IPS-18a (cell line): ENCODE data around the gene UVSSA.

Experiments
- H3K27ac ChIP-seq: one replicate; pipeline ENCODE4 v1.5.1; 2013; ENCODE audit warnings: low read length
- H3K27me3 ChIP-seq: one replicate; pipeline ENCODE4 v1.6.1; 2013; ENCODE audit warnings: mild to moderate bottlenecking, low read length; ENCODE audit not compliant: control insufficient read depth, insufficient read depth
- H3K36me3 ChIP-seq: one replicate; pipeline ENCODE4 v1.6.1; 2013; ENCODE audit warnings: low read depth, low read length; ENCODE audit not compliant: control insufficient read depth
- H3K4me1 ChIP-seq: one replicate; pipeline ENCODE4 v1.6.1; 2013; ENCODE audit warnings: low read depth, low read length; ENCODE audit not compliant: control insufficient read depth
- H3K4me3 ChIP-seq: one replicate; pipeline ENCODE4 v1.5.1; 2013; ENCODE audit warnings: low read length
- H3K9ac ChIP-seq: one replicate; pipeline ENCODE4 v1.6.1; 2013; ENCODE audit warnings: mild to moderate bottlenecking, low read length, moderate library complexity
- H3K9me3 ChIP-seq: one replicate; pipeline ENCODE4 v1.6.1; 2013; ENCODE audit warnings: low read depth, low read length; ENCODE audit not compliant: control insufficient read depth

UVSSA gene

DNA sequence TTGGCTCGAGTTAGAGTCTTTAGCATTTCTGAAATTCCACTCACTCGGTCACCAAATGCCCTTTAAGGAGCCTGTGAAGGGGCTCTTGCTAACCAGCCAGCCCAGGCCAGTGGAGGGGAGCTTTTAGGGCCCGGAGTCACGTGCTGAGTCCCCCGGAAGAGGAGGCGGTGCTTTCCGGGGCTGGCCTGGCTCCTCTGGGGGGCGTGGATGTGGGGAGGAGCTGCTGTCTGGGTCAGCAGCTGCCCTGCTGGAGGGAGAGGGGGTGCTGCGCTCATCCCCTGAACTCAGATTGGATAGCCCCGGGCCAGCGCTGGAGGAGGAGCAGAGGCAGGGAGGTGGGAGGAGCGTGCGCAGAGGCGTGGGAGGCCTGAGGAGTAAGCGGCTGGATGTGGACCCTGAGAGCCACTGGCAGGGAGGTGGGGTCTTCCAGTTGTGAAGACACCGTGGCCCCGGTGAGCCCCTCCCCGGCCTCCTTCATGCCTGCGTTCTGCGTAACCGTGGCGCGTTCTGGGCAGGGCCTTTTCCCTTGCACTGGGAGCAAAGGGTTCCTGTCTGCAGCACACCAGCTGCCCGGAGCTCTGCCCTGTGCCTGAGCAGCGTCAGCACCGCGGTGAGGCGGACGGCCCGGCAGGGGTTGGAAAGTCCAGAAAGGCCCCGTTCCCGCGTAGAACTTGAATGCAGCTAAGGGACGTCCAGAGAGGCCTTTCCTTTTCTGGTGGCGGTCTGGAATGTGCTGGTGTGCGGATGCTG lies 37.6 kb upstream of the UVSSA start:
- Histone ChIP-seq H3K27ac (peak overlapping the region; percentile 55), H3K4me3 (peak overlapping the region; percentile 47), H3K36me3 (peaks cover 16% of the 10 kb centered on the region), H3K27me3 (no peaks in the 10 kb centered on the region), H3K9me3 (no peaks in the 10 kb centered on the region), H3K4me1 (peaks cover 5% of the 10 kb centered on the region), H3K9ac (peak overlapping the region; percentile 4)

DNA sequence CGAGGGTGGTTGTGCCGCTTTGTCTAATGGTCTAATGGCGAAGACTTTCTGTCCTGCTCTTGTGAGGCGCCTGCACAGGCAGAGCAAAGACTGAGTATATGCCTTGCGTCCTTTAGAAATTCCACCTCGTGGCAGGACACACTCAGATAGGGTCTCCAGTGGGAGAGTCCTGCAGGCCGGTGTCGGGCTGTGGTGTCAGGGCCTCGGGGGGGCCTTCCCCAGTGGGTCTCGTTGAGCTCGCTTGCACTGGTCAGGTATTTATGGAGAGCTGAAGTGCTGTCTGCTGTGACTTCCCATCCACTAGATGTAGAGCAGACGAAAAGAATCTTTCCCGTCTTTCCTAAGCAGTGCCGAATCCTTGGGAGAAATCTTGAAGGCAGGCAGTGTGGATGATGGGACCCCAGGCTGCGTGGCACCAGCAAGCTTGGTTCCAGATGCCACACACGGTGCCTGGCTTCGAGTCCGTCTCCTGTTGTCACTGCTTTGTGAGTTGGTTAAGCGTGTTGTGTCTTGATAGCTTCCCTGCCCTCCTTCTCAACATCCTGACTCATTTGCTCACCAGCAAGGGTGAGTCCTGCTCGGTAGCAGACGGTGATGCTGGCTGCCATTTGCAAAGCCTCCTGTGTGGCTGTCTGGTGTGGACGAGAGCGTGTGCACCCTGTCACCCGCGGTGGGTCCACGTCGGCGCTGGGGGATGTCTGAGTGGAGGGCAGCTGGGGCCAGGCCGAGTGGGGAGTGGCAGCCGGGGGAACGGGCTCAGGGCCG lies 36.8 kb upstream of the UVSSA start:
- Histone ChIP-seq H3K27me3 (no peaks in the 10 kb centered on the region), H3K4me1 (peaks cover 5% of the 10 kb centered on the region), H3K9ac (no peak overlapping the region), H3K36me3 (peaks cover 23% of the 10 kb centered on the region), H3K27ac (no peak overlapping the region), H3K9me3 (no peaks in the 10 kb centered on the region), H3K4me3 (peak overlapping the region; percentile 47)

DNA sequence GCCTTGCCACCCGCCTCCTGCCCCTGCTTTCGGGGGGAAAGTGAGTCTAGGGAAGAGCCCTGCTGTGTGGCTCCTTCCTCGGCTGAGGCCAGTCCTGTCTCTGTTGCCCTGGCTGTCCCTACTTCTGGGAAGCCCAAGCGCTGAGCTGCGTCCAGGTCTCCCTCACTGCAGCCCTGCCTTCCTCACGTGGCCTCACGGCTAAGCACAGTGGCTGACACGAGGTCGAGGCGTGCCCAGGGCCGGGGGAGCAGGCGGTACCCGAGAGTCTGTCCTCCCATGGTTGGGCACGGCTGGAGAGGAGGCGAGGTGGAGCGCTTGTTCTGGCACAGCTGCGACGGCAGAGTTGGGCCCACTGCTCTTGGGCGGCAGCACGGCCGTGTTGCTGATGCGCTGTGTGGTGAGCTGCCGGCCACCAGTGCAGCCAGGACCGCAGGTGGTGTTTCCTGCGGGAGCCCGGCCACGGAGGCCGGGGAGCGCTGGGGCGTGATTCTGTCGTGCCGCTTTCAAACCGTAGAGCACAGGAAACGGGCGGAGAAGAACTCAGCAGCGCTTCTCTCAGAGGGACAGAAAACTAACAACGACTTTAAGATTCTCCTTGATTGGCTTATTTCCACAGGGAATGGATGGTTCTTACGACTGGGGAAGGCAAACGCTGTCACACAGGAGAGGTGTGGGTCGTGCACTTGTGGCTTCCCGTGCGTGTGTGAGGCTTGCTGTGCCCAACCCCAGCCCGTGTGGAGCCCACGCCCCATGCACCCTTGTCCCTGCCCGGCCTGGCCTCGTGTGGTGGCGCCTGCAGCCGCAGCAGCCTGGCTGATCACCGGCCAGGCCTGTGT lies 36.0 kb upstream of the UVSSA start:
- Histone ChIP-seq H3K4me3 (no peak overlapping the region), H3K9ac (no peak overlapping the region), H3K27me3 (no peaks in the 10 kb centered on the region), H3K36me3 (peaks cover 25% of the 10 kb centered on the region), H3K4me1 (peaks cover 5% of the 10 kb centered on the region), H3K27ac (no peak overlapping the region), H3K9me3 (no peaks in the 10 kb centered on the region)

DNA sequence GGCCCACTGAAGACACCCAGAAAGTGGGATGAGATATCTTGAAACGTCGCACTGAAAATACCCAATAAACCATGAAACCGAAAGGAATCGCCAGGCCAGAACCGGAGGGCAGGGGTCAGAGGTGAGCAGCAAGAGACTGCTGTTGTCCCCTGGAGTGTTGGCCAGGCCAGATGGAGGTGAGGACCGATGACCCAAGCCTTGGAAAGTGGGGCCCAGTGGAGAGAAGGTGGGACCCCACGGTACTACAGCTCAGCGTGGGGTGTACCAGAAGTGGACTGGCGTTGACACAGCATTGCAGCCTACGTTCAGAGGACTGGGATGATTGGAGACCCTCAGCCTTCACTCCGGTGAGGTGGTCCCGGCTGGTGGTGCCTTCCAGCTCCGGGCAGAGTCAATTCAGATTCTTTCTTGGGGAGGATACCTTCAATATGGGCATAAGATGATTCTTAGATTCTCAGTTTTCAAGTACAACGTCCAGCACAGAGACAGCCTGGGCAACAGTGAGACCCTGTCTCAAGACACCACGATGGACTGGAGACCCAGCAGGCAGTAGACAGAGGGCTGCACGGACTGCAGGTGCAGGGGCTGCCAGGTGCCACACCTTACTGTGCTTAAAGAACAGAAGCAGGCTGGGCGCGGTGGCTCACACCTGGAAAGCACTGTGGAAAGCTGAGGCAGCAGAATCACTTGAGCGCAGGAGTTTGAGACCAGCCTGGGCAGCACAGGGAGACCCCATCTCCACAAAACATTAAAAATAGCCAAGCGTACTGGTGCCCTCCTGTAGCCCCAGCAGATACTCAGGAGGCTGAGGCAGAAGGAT lies 34.0 kb upstream of the UVSSA start:
- peaks cover 32% of the 10 kb centered on the region for H3K36me3 ChIP-seq
- H3K9ac ChIP-seq = no peak overlapping the region
- H3K27me3 ChIP-seq = no peaks in the 10 kb centered on the region
- no peak overlapping the region for H3K4me3 ChIP-seq
- peaks cover 5% of the 10 kb centered on the region for H3K4me1 ChIP-seq
- no peak overlapping the region for H3K27ac ChIP-seq
- no peaks in the 10 kb centered on the region for H3K9me3 ChIP-seq

DNA sequence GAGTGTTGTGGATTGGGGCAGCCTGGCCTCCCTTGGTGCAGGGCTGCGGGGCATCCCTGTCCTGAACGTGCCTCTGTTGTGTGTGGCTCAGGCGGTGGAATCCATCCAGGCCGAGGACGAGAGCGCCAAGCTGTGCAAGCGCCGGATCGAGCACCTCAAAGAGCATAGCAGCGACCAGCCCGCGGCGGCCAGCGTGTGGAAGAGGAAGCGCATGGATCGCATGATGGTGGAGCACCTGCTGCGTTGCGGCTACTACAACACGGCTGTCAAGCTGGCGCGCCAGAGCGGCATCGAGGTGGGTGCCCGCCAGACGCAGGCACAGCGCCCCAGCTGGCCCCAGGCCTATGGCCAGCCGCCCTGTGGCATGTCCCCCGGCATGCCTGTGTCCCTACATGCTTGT lies 31.7 kb upstream of the UVSSA start:
- Histone ChIP-seq H3K36me3 (peaks cover 38% of the 10 kb centered on the region), H3K9me3 (no peaks in the 10 kb centered on the region), H3K27ac (no peak overlapping the region), H3K9ac (no peak overlapping the region), H3K4me3 (no peak overlapping the region), H3K4me1 (no peaks in the 10 kb centered on the region), H3K27me3 (no peaks in the 10 kb centered on the region)

DNA sequence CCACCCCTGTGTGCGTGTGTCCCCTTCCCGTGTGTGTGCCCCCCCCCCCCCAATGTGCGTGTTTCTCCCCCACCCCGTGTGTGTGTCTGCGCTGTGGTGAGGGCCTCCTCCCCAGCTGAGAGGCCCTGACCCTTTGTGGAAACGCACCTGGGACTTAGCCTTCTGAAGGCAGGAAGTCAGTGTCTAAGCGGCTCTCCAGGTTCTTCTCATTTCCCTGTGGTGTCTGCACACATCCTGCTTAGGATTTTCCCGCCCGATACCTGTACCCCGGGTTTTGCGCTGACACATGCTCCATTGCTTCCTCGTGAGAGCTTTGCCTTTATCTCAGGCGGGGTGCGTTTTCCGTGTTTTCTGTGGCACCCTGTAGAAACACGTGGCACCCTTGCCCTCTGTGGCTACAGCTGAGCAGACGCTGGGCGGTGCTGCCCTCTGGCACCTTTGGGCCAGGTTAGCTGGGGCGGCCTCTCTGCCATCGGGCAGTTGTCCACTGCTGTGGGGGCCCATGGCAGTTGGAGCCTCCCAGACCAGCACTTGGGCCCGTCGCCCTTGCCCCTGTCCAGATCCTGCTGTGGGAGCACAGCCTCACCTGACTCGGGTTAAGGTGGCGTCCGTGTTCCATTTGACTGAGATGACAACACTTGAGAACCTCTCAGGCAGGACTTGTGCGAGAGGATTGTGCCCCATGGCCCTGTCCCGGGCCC lies 31.0 kb upstream of the UVSSA start:
- H3K27ac ChIP-seq = no peak overlapping the region

DNA sequence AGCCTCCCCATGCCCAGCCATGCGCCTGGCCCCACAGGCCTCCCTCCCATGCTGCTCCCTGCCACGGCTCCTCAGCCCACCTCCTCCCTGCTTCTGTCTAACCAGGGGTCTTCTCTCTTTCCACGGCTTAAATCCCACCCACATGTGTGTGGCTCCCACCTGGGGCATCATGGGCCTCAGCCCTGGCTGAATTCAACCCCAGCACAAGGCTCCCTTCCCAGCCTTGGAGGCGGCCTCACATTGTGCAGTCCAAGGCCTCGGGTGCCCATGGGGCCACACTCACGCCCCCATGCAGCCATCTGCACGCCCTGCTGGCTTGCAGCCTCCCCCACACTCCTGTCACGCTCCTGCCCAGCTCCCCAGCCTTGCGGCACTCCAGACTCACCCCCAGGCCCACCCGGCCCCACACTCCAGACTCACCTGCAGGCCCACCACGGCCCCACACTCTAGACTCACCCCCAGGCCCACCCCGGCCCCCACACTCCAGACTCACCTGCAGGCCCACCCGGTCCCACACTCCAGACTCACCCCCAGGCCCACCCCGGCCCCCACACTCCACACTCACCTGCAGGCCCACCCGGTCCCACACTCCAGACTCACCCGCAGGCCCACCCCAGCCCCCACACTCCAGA lies 30.4 kb upstream of the UVSSA start:
- H3K4me3 ChIP-seq = no peak overlapping the region
- no peaks in the 10 kb centered on the region for H3K27me3 ChIP-seq
- no peaks in the 10 kb centered on the region for H3K4me1 ChIP-seq
- H3K9ac ChIP-seq = no peak overlapping the region
- no peaks in the 10 kb centered on the region for H3K9me3 ChIP-seq
- H3K36me3 ChIP-seq = peaks cover 38% of the 10 kb centered on the region
- H3K27ac ChIP-seq = no peak overlapping the region

More for the DNA sequence above, 31.0 kb upstream of the UVSSA start:
- Histone ChIP-seq H3K4me3 (no peak overlapping the region), H3K9me3 (no peaks in the 10 kb centered on the region), H3K27me3 (no peaks in the 10 kb centered on the region), H3K36me3 (peaks cover 38% of the 10 kb centered on the region), H3K4me1 (no peaks in the 10 kb centered on the region), H3K9ac (no peak overlapping the region)

DNA sequence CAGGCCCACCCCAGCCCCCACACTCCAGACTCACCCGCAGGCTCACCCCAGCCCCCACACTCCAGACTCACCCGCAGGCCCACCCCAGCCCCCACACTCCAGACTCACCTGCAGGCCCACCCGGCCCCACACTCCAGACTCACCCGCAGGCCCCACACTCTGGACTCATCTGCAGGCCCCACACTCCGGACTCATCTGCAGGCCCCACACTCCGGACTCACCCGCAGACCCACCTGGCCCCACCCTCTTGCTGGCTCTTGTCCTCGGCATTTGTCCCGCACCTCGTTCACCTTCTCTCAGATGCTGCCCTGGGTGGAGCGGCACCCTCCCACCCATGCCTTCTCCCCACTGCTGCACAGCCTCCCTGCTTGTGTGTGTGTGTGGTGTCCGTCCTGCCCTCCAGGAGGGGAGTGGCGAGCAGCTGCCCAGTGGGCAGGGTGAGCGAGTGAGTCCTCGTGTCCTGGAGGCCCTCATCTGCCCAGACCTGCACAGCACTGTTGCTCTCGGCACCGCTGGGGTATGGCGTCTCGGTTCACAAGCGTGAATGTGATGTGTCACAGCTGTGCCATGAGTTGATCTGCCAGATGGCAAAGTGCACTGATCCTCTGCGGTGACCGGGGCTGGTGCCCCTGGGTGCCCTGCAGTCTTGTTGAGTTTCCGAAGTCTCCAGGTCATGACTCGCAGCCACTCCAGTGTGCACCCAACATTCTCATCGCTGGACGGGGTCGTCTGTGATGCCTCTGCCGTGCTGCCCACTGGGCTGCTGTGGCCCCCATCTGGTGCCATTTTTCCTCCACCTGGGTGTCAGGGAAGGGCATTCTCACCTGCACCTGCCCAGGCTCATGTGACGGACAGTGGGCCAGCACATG lies 29.6 kb upstream of the UVSSA start:
- H3K4me1 ChIP-seq = no peaks in the 10 kb centered on the region
- no peak overlapping the region for H3K9ac ChIP-seq
- peaks cover 38% of the 10 kb centered on the region for H3K36me3 ChIP-seq
- H3K27ac ChIP-seq = no peak overlapping the region
- H3K4me3 ChIP-seq = no peak overlapping the region
- H3K9me3 ChIP-seq = no peaks in the 10 kb centered on the region
- H3K27me3 ChIP-seq = no peaks in the 10 kb centered on the region

DNA sequence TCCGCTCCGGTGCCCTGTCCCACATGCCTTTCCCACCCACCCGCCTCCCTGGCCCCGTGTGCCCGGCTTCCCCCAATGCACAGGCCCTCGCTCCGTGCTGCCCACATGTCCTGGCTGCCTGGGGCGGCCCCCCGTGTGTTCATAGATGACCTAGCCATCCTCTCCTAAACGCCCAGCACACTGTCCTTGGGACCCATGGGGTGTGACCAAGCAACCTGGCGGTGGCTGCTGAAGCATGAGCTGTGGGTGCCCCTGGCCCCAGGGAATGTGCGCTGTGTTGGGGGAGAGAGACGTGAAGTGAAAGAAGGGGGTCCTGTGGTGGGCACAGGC lies 29.0 kb upstream of the UVSSA start:
- H3K9me3 ChIP-seq = no peaks in the 10 kb centered on the region
- no peak overlapping the region for H3K9ac ChIP-seq
- H3K4me3 ChIP-seq = no peak overlapping the region
- no peaks in the 10 kb centered on the region for H3K27me3 ChIP-seq
- no peaks in the 10 kb centered on the region for H3K4me1 ChIP-seq
- no peak overlapping the region for H3K27ac ChIP-seq
- H3K36me3 ChIP-seq = peaks cover 37% of the 10 kb centered on the region
